H1 (cell line): ENCODE data around the gene HDLBP.

Experiments
- HDAC2 ChIP-seq, 2 experiments: fragments of 300-600 bp in 1 of 2; sonication (generic) in 1 of 2; IDR thresholded peaks; 2 replicates each; pipeline ENCODE4 v1.6.1; 2011 to 2012; ENCODE audit warnings: low read depth in 2 of 2, low read length in 2 of 2, mild to moderate bottlenecking in 2 of 2, moderate library complexity in 2 of 2, borderline replicate concordance in 1 of 2, inconsistent platforms in 1 of 2
- TF ChIP-seq, protein P1 (sequence below), 3 experiments: IDR thresholded peaks; 1 replicate in 2 of 3; 2 replicates in 1 of 3; pipeline versions ENCODE4 v1.5.1 to v1.6.1; 2011; ENCODE audit warnings: low read length in 3 of 3, mild to moderate bottlenecking in 3 of 3, inconsistent platforms in 2 of 3, low read depth in 1 of 3, moderate library complexity in 1 of 3; ENCODE audit not compliant: insufficient read depth in 1 of 3; ENCODE audit errors: control extremely low read depth in 1 of 3

DNA sequence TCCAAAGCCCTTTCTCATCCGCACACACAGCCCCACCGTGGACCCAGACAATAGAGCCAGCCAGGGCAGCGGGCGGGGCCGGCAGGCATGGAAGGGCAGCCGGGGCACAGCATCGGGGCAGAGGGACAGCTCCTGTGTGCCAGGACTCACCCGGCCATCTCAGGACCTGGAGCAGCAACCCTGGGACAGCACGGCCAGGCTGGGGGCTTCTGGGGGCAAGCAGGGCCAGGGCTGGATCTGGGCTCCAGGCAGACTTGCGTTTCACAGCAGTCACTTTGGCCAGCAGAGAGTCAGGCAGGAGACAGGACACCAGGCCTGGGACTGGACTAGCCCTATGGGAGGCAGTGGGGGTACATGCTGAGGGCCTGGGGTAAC is 111.5 kb downstream of the HDLBP start:
- TF ChIP-seq HDAC2 (IDR thresholded peaks at IDR 0.05; ENCODE audit: borderline replicate concordance in 1 of 2, low read depth in 2 of 2, low read length in 2 of 2): no peak
- TF ChIP-seq, protein P1, sequence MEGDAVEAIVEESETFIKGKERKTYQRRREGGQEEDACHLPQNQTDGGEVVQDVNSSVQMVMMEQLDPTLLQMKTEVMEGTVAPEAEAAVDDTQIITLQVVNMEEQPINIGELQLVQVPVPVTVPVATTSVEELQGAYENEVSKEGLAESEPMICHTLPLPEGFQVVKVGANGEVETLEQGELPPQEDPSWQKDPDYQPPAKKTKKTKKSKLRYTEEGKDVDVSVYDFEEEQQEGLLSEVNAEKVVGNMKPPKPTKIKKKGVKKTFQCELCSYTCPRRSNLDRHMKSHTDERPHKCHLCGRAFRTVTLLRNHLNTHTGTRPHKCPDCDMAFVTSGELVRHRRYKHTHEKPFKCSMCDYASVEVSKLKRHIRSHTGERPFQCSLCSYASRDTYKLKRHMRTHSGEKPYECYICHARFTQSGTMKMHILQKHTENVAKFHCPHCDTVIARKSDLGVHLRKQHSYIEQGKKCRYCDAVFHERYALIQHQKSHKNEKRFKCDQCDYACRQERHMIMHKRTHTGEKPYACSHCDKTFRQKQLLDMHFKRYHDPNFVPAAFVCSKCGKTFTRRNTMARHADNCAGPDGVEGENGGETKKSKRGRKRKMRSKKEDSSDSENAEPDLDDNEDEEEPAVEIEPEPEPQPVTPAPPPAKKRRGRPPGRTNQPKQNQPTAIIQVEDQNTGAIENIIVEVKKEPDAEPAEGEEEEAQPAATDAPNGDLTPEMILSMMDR (IDR thresholded peaks at IDR 0.05; ENCODE audit: control extremely low read depth in 1 of 3, insufficient read depth in 1 of 3, low read depth in 1 of 3, low read length in 3 of 3): no peak
